HepG2 (cell line): Measurements from ENCODE around the gene DNMT3A. TPM values are rescaled to one million over a fixed set of nuclear protein-coding genes. Genes with fewer than 3 reads are reported as not detected.

Source experiments
- AKAP8 ChIP-seq: sonication (generic); formaldehyde crosslinking; IDR thresholded peaks from 2 replicates; pipeline ENCODE4 v1.5.1; 2020; ENCODE audit warnings: mild to moderate bottlenecking, missing genetic modification reagents
- BCL6 ChIP-seq: IDR thresholded peaks from 2 replicates; pipeline ENCODE4 v1.6.1; 2016; ENCODE audit warnings: missing genetic modification reagents, missing compliant biosample characterization
- FOXM1 ChIP-seq: sonication (generic); formaldehyde crosslinking; IDR thresholded peaks from 2 replicates; pipeline ENCODE4 v1.5.0; 2020; ENCODE audit warnings: missing genetic modification reagents
- HNRNPL ChIP-seq: fragments of 200-400 bp; formaldehyde crosslinking; IDR thresholded peaks from 2 replicates; pipeline ENCODE4 v1.6.1; 2017; ENCODE audit warnings: mild to moderate bottlenecking, low read depth, low read length
- MLLT10 ChIP-seq: sonication (generic); formaldehyde crosslinking; IDR thresholded peaks from 2 replicates; pipeline ENCODE4 v1.4.0; 2020; ENCODE audit warnings: missing genetic modification reagents
- NFKB2 ChIP-seq: sonication (generic); formaldehyde crosslinking; IDR thresholded peaks from 2 replicates; pipeline ENCODE4 v1.4.0; 2020; ENCODE audit warnings: missing genetic modification reagents, borderline replicate concordance
- RARG ChIP-seq: sonication (generic); formaldehyde crosslinking; IDR thresholded peaks from 2 replicates; pipeline ENCODE4 v1.4.0; 2020; ENCODE audit warnings: low read depth, mild to moderate bottlenecking, missing genetic modification reagents
- ZBTB7B ChIP-seq: sonication (generic); formaldehyde crosslinking; IDR thresholded peaks from 2 replicates; pipeline ENCODE4 v1.4.0; 2020; ENCODE audit warnings: missing genetic modification reagents
- ZNF143 ChIP-seq: sonication (generic); formaldehyde crosslinking; IDR thresholded peaks from 2 replicates; pipeline ENCODE4 v1.4.0; 2020; ENCODE audit warnings: missing genetic modification reagents
- ZNF296 ChIP-seq: sonication (generic); formaldehyde crosslinking; conservative IDR thresholded peaks from 2 replicates; pipeline ENCODE4 v1.5.0; 2020; ENCODE audit warnings: mild to moderate bottlenecking, missing genetic modification reagents
- ZNF772 ChIP-seq: sonication (generic); formaldehyde crosslinking; IDR thresholded peaks from 2 replicates; pipeline ENCODE4 v1.5.0; 2020; ENCODE audit warnings: mild to moderate bottlenecking, missing genetic modification reagents
- ZNF788 ChIP-seq: sonication (generic); formaldehyde crosslinking; IDR thresholded peaks from 2 replicates; pipeline ENCODE4 v1.5.0; 2020; ENCODE audit warnings: mild to moderate bottlenecking, missing genetic modification reagents, borderline replicate concordance
- polyA plus RNA-seq, 8 experiments: library from polyadenylated mRNA; depleted of rRNA in 3 of 8; stranded (reverse) in 7 of 8; unstranded in 1 of 8; fragments of >200 nt; fragmentation: Illumina TruSeq in 4 of 8; extraction: Trizol in 4 of 8; gene quantifications; 2 replicates each; pipeline versions ENCODE4 v1.2.1 to v1.2.3, GENCODE V29; 2011 to 2016; ENCODE audit warnings: low read depth in 4 of 8, missing spikeins in 1 of 8, mixed read lengths in 1 of 8; ENCODE audit not compliant: insufficient read depth in 1 of 8
- total RNA-seq, 5 experiments: library from RNA; depleted of rRNA; stranded (reverse); fragments of >200 nt; fragmentation: Illumina TruSeq; extraction: Trizol; gene quantifications; 2 replicates each; pipeline ENCODE4 v1.2.3, GENCODE V29; 2016; ENCODE audit warnings: low read depth in 1 of 5
- TF ChIP-seq, protein P1 (sequence below): IDR thresholded peaks from 2 replicates; pipeline ENCODE4 v1.6.1; 2016; ENCODE audit warnings: low read depth, missing genetic modification reagents, missing compliant biosample characterization
- TF ChIP-seq, protein P2 (sequence below): sonication (generic); formaldehyde crosslinking; IDR thresholded peaks from 2 replicates; pipeline ENCODE4 v1.5.1; 2020; ENCODE audit warnings: missing genetic modification reagents, mild to moderate bottlenecking, borderline replicate concordance
- TF ChIP-seq, protein P3 (sequence below): sonication (generic); formaldehyde crosslinking; IDR thresholded peaks from 2 replicates; pipeline ENCODE4 v1.4.0; 2020; ENCODE audit warnings: mild to moderate bottlenecking, missing genetic modification reagents

DNMT3A gene
- total and polyA plus RNA-seq, 2 of the 13 experiments (the other 11 are each of a cell fraction or from before 2014, with no cell fraction given) = 14.7 to 29.1 TPM

DNA sequence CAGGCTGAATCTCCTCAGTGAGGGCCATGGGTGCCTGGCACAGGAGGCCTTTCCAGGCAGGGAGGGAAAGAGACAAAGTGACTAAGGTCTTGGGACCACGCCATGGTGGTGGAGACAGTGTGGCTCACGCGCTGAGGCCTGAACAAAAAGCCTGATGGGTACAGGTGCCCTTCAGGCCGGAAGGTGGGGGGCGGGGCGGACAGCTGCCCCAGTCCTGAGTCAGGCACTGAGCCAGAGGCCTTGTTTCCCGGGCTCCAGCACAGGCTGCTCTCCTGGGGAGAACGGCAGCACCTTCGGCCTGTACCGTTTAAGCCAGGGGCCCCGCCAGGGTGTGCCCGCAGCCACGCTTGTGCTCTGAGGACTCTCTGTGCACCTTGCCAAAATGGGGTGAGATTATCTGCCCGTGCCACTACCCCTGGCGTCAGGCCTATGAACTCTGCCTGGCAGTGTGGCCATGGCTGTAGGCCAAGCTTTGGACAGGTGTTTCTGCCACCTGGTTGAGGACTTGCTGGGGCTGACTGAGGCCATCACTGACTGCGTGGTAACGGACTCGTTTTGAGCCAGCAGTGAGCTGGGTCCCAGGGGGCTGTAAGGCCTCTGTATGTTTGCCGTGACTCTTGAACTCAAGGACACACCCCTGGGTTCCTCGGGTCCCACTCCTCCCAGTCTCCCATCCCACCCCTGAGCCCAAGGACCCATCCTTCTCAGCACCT is 31.7 kb upstream of the DNMT3A start (continued):
- TF ChIP-seq FOXM1 (no peak), ZBTB7B (no peak), RARG (CRISPR knock-in tag) (no peak), BCL6 (CRISPR knock-in tag) (no peak), ZNF788 (CRISPR knock-in tag) (0 out of 2 replicates have a peak, but pooled peaks have one; percentile 39), NFKB2 (CRISPR knock-in tag) (peak; percentile 48; the same call in 1 of the 2 replicates), ZNF296 (CRISPR knock-in tag) (no peak), ZNF143 (CRISPR knock-in tag) (peak; percentile 33; the same call in 1 of the 2 replicates), MLLT10 (CRISPR knock-in tag) (no peak), HNRNPL (peak; percentile 71; the same call in 1 of the 2 replicates), AKAP8 (0 out of 2 replicates have a peak, but pooled peaks have one; percentile 24), ZNF772 (CRISPR knock-in tag) (0 out of 2 replicates have a peak, but pooled peaks have one; percentile 47)
- TF ChIP-seq, protein P1, sequence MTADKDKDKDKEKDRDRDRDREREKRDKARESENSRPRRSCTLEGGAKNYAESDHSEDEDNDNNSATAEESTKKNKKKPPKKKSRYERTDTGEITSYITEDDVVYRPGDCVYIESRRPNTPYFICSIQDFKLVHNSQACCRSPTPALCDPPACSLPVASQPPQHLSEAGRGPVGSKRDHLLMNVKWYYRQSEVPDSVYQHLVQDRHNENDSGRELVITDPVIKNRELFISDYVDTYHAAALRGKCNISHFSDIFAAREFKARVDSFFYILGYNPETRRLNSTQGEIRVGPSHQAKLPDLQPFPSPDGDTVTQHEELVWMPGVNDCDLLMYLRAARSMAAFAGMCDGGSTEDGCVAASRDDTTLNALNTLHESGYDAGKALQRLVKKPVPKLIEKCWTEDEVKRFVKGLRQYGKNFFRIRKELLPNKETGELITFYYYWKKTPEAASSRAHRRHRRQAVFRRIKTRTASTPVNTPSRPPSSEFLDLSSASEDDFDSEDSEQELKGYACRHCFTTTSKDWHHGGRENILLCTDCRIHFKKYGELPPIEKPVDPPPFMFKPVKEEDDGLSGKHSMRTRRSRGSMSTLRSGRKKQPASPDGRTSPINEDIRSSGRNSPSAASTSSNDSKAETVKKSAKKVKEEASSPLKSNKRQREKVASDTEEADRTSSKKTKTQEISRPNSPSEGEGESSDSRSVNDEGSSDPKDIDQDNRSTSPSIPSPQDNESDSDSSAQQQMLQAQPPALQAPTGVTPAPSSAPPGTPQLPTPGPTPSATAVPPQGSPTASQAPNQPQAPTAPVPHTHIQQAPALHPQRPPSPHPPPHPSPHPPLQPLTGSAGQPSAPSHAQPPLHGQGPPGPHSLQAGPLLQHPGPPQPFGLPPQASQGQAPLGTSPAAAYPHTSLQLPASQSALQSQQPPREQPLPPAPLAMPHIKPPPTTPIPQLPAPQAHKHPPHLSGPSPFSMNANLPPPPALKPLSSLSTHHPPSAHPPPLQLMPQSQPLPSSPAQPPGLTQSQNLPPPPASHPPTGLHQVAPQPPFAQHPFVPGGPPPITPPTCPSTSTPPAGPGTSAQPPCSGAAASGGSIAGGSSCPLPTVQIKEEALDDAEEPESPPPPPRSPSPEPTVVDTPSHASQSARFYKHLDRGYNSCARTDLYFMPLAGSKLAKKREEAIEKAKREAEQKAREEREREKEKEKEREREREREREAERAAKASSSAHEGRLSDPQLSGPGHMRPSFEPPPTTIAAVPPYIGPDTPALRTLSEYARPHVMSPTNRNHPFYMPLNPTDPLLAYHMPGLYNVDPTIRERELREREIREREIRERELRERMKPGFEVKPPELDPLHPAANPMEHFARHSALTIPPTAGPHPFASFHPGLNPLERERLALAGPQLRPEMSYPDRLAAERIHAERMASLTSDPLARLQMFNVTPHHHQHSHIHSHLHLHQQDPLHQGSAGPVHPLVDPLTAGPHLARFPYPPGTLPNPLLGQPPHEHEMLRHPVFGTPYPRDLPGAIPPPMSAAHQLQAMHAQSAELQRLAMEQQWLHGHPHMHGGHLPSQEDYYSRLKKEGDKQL (CRISPR knock-in tag) = no peak
- TF ChIP-seq, protein P2, sequence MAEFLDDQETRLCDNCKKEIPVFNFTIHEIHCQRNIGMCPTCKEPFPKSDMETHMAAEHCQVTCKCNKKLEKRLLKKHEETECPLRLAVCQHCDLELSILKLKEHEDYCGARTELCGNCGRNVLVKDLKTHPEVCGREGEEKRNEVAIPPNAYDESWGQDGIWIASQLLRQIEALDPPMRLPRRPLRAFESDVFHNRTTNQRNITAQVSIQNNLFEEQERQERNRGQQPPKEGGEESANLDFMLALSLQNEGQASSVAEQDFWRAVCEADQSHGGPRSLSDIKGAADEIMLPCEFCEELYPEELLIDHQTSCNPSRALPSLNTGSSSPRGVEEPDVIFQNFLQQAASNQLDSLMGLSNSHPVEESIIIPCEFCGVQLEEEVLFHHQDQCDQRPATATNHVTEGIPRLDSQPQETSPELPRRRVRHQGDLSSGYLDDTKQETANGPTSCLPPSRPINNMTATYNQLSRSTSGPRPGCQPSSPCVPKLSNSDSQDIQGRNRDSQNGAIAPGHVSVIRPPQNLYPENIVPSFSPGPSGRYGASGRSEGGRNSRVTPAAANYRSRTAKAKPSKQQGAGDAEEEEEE (CRISPR knock-in tag) = no peak
- TF ChIP-seq, protein P3, sequence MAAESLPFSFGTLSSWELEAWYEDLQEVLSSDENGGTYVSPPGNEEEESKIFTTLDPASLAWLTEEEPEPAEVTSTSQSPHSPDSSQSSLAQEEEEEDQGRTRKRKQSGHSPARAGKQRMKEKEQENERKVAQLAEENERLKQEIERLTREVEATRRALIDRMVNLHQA (CRISPR knock-in tag) = no peak
- TF ChIP-seq, all 625 proteins: peak for 31
